IPS-18c (cell line): Measurements from ENCODE around the gene OR1E2.
"Not testable (repeated sequence)": the region's sequence is repeated elsewhere in the genome, so short reads cannot be mapped to it uniquely, and the experiment has no call there.

ENCODE experiments used
- H3K4me3 ChIP-seq: 2 replicates; pipeline ENCODE4 v1.7.0; 2013; ENCODE audit warnings: low read depth, mild to moderate bottlenecking, low read length, moderate library complexity; ENCODE audit not compliant: insufficient read depth
- H3K9me3 ChIP-seq: one replicate; pipeline ENCODE4 v1.6.1; 2013; ENCODE audit warnings: mild to moderate bottlenecking, low read length, moderate library complexity; ENCODE audit not compliant: control insufficient read depth, insufficient read depth

OR1E2 gene, protein sequence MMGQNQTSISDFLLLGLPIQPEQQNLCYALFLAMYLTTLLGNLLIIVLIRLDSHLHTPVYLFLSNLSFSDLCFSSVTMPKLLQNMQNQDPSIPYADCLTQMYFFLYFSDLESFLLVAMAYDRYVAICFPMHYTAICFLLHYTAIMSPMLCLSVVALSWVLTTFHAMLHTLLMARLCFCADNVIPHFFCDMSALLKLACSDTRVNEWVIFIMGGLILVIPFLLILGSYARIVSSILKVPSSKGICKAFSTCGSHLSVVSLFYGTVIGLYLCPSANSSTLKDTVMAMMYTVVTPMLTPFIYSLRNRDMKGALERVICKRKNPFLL

DNA sequence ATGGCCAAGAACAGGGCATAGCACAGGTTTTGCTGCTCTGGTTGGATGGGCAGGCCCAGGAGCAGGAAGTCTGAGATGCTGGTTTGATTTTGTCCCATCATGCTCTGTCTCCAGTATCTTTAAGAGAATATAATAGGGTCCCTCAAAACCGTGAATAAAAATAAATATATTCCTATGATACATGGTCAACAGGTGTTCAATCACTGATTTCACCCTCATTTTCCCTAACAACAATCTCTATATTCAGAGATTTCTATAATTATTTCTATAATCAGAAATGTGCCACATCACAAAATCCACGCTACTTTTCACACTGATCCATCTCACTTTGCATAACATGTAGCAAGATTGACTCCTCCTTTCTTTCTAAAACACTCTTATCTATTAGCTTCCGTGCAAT is at the start of gene OR1E2:
Gene OR1E2 (minus strand): TSS at position 101 of the 400 bp plus-strand sequence. CDS start 0 bp downstream, at position 101.
- Histone ChIP-seq H3K4me3 (no peak within 1 kb of the TSS), H3K9me3 (no peaks in the 10 kb centered on the region)

DNA sequence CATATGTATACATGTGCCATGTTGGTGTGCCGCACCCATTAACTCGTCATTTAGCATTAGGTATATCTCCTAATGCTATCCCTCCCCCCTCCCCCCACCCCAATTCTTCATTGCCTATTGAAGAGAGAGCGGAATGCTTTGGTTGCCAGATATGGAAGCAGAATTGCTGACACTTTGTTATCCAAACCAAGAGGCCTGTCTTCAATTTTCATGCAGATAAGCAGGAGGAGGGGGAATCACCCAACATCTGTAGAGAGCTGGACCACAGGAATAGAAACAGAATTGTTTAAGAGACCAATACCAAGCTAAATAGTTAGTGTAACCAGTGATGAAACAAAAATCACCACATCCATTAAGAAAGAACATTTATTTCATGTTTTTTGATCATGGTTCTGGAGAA is 49.2 kb upstream of the OR1E2 start:
- H3K4me3 ChIP-seq, result no peak overlapping the region
- H3K9me3 ChIP-seq, result no peaks in the 10 kb centered on the region

DNA sequence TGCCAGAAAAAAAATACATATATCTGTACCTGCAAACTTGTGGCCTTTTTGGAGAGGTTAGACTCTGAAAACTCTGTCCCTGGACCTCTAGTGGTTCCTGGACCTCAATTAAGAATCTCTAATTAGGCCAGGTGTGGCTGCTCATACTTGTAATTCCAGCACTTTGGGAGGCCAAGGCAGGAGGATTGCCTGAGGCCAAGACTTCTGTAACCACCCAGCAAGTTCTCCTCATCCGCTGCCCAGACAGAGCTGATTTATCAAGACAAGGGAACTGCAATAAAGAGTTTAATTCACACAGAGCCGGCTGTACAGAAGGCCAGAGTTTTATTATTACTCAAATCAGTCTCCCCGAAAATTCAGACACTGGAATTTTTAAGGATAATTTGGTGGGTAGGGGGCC is 46.3 kb upstream of the OR1E2 start:
- no peaks in the 10 kb centered on the region for H3K9me3 ChIP-seq
- no peak overlapping the region for H3K4me3 ChIP-seq

DNA sequence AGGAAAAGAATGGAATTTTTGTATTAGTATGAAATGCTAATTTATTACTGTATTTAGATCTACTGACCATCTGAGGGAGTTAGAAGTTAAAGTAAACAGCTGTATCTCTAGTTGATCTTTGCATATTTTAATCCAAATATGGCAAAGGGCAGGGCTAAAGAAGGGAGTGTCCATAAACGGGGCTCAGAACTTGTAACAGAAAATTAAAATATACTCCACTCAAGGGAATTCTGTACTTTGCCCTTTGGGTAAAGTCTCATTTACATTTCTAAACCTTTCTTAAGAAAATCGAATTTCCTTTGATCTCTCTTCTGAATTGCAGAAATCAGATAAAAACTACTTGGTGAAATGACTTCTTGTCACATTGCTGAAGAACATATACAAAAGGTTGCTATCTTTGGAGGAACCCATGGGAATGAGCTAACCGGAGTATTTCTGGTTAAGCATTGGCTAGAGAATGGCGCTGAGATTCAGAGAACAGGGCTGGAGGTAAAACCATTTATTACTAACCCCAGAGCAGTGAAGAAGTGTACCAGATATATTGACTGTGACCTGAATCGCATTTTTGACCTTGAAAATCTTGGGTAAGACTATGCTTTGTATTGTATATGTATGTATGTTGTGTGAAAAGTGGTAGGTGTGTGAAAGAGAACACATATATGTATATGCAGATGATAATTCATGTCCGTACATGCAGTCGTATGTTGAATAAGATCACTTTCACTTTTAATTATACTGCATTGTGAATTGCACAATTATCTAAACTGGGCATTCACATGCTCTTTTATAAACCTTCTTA is 42.4 kb upstream of the OR1E2 start, which contains the start of gene ASPA:
Gene ASPA (plus strand): TSS at position 186 of the 799 bp plus-strand sequence. CDS start 163 bp downstream, at position 349.
- Histone ChIP-seq H3K4me3 (no peak within 1 kb of the TSS), H3K9me3 (no peaks in the 10 kb centered on the region)

DNA sequence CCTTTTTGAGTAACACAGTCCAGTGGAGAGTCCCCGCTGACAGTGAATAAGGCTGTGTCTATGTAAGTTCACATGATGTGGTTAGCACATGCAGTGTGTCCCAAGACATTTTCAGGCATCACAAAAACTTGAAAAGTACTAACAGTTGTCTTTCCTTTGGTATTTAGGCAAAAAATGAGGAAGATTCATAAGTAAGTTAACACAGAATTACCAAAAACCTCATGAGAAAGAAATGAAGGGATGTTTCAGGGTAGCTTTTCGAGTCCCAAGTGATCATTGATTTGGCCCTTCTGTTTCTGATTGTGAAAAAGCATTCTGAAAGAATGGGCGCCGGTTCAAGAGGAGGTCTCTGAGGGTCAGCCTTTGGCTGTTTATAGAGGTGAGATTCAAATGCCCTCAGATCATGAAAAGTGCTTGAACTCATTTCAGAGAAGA is 41.6 kb upstream of the OR1E2 start:
- no peak overlapping the region for H3K4me3 ChIP-seq
- no peaks in the 10 kb centered on the region for H3K9me3 ChIP-seq

DNA sequence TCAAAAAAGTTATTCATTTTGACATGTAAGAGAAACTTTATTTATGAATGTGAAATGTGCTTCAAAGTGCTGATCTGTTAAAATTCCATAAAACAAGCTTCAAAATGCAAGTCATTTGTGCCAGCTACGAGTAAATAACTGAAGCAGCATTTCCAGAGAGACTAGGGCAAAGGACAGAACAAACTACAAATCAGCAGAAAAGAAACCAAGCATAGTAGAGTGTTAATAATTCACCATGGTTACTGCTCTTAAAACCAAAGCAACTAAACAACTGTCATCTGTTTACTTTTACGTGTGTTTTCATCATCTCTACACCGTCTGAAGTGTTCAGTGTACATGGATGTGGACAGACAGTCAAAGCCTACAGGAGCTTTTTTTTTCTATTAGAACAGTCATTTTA is 40.6 kb upstream of the OR1E2 start:
- H3K9me3 ChIP-seq, result no peaks in the 10 kb centered on the region
- no peak overlapping the region for H3K4me3 ChIP-seq

DNA sequence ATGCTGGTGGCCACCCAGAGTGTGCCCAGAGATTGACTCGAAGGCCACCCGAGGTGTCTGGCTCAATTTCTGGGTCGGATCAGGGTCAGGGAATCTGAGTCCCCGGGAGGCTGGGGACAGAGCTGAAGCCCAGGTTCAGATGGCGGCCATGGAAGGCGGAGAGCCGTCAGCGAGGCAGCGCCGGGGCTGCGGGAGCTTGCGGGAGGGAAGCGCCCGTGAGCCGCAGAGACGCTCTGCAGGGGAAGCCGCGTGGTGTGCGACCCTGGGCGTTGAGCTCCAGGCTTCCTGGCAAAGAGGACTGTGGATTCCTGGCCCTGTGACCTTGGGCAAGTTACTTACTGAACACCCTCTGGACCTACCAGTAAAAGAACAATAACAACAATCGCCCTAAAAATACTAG is 38.5 kb upstream of the OR1E2 start:
- no peaks in the 10 kb centered on the region for H3K9me3 ChIP-seq
- H3K4me3 ChIP-seq, result no peak overlapping the region

DNA sequence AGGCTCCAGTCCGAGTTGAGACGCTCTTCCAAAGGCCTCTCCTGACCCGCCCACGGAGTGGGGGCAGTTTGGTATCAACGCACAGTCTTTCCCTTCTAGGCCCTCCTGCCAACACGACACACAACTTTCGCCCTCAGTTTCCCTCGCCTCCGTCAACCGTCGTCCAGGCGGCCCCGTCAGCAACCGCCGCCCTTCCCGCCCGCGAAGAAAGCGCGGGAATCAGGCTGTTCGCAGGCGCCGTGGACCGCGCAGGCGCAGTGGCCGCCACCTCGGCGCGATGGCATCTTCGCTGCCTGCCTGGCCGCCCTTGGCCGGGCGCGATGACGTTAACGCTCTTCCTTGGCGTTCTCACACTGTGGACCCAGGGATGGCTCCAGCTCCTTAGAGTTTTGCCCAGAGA is 38.0 kb upstream of the OR1E2 start, which contains the start of gene SPATA22:
Gene SPATA22 (minus strand): TSS at position 221 of the 400 bp plus-strand sequence. CDS start 2,494 bp downstream, outside the sequence.
- H3K4me3 ChIP-seq, result no peak within 1 kb of the TSS
- no peaks in the 10 kb centered on the region for H3K9me3 ChIP-seq

DNA sequence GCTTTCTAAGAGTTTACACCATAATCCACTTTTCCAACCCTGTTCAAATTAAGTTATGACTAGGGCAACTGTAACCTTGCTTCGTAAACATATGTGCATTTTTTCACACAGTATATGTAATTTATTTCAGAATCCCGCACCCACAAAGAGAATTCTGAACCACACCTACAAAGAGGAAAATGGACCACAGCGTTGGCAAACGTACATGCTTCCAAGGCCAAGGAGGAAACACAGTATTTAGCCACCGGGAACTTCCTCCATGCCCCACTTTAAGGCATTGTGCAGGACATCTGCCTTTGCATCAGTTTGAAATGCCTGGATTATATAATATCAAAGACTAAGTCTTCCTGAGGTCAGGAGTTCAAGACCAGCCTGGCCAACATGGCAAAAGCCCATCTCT is 35.9 kb upstream of the OR1E2 start:
- Histone ChIP-seq H3K9me3 (no peaks in the 10 kb centered on the region), H3K4me3 (no peak overlapping the region)

DNA sequence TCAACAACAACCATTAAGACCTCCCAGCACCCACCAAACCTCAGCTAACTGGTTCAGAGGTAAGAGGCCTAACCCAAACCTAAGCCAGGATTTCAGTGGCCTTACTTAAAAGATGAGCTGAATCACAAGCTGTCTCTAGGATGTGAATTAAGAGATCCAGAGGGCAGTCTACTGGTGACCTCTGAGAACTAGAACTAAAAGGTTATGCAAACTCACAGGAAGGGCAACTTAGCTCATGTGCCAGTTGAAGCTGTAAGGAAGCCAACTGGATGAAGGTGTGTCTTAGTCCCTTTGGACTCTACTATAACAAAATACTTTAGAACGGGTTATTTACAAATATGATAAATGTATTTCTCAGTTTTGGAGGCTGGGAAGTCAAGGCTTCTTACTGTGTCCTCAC is 32.7 kb upstream of the OR1E2 start:
- H3K9me3 ChIP-seq, H3K4me3 ChIP-seq: not testable (repeated sequence)

DNA sequence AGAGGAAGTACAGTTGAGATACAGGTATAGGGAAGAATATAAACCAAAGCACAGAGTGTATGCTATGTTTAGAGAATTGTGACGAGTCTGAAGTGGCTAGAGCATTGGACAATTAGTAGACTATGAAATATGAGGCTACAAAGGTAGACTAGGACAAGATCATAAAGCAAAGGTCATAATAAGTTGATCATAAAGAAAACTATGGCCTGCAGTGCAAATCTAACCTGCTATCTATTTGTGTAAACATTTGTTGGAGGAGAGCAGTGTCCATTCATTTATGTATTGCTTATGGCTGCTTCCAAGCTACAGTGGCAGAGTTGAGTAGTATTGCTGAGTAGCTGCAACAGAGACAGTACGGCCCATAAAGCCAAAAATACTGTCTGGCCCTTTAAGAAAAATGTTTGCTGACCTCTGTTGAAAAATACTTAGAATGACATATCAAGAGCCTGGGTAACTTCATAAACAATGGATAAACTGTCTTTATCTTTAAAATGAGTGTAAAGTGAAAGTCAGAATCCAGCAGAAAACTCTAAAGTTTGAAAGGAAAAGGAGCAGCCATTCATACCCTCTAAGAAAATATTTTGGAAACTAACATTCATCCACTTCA is 14.5 kb upstream of the OR1E2 start:
- Histone ChIP-seq H3K4me3 (no peak overlapping the region), H3K9me3 (no peaks in the 10 kb centered on the region)

DNA sequence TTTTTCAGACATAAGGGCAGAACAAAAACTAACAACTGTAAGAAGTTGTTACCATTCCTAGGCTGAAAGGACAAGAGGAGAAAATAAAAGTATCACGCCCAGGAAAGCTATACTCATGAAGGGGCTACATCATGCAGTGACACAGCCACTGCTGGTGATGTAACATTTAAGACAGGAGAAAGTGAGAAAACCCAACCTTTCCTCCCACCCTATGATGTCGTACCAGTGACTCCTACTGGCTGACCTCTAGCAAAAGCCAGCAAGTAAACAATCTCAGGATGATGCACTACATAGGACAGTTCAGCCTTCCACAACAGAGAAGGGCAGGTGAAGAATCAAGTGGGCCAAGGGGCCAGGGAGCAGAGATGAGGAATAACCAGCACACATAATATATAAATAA is 14.0 kb upstream of the OR1E2 start:
- H3K9me3 ChIP-seq, result no peaks in the 10 kb centered on the region
- H3K4me3 ChIP-seq, result no peak overlapping the region

DNA sequence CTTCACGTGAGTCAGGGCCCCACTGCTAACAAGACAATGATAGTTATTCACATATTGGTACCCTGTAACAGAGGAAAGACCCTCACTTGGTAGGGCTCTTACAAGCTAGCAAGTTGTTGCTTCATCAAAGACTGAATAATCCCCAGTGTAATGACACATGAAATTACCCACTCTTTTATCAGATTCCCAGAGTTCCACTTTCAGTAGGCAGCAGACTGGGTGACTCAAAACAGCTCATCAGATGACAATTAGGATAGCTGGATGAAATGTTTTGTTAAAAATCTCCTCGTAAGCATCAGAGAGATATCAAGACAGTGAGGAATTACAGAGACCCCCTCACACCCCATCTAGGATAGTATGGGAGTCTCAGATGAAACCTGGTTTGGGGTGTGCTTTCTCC is 6.8 kb upstream of the OR1E2 start:
- H3K4me3 ChIP-seq, result no peak overlapping the region
- H3K9me3 ChIP-seq, result no peaks in the 10 kb centered on the region

DNA sequence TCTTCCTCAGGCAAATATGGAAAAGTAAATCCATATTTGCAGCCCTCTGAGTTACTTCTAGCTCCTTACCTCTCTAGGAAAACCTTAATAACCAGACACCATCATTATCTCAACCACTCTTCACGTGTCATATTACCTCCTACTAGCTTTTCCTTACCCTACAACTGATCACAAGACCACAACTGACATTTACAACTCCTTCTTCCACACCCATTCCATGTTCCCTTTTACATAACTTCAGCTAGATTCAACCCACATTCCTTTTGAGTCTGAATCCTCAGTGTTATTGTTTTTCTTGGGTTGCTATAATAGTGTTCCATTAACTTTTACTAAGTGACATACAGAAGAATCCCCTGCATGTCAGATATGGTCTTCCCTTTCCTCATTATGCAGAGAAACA is 4.7 kb upstream of the OR1E2 start:
- Histone ChIP-seq H3K4me3 (no peak overlapping the region), H3K9me3 (no peaks in the 10 kb centered on the region)

DNA sequence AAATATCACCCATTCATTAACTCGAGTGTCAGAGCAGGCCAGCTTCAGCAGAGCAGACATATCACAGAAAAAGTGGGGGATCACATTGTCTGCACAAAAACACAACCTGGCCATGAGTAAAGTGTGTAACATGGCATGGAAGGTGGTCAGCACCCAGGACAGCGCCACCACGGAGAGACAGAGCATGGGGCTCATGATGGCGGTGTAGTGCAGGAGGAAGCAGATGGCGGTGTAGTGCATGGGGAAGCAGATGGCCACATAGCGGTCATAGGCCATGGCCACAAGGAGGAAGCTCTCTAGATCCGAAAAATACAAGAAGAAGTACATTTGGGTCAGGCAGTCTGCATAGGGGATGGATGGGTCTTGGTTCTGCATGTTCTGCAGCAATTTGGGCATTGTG is 426 bp downstream of the OR1E2 start:
- H3K9me3 ChIP-seq, H3K4me3 ChIP-seq: not testable (repeated sequence)

DNA sequence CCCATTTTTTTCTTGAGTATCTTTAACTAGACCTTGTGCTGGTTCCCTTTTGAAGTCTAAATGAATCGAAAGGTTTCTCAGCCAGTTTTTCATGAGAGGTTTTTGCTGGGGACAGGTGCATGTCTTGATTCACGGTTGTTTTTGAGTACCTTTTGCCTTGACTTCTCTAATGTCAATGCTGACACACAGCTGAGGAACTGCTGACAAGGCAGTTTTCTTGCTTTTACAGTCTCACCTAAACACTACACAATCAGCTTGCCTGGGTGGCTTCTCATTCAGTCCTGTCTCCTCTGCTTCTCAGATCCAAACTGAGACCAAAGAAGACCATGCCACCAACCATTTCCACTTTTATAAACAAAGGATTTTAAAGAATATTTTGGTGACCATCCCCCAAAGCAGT is 15.4 kb downstream of the OR1E2 start:
- Histone ChIP-seq H3K9me3 (no peaks in the 10 kb centered on the region), H3K4me3 (no peak overlapping the region)

DNA sequence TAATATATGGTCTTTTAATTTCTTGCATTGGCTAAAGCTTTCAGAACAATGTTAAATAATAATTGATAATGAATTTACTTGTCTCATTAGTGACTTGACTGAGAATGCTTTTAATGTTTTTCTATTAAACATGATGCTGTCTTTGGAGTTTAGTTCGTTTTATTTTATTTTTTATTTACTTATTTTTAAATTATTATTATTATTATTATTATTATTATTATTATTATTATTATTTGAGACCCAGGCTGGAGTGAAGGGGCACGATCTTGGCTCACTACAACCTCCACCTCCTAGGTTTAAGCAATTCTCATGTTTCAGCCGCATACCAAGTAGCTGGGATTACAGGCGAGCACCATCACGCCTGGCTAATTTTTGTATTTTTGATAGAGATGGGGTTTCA is 18.0 kb downstream of the OR1E2 start:
- H3K4me3 ChIP-seq, result no peak overlapping the region
- no peaks in the 10 kb centered on the region for H3K9me3 ChIP-seq

DNA sequence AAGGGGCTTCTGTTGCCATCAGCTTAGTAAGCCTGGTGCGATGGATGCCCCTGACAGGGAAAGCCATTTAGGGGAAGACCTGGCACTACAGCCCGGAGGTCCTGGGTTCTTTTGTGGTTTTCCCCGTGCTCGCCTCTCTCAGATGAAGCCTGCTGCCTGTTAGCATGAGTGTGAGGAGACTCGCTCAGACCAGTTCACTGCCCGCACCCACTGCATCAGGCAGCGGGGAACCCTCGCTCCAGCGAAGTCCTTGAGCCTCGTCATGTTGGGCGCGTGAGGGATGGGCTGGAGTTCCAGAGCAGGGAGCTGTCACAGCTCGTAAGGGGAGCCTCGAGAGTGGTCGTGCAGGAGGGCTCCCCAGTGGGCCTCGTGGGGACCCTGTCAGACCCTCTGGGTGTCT is 21.4 kb downstream of the OR1E2 start:
- not testable (repeated sequence) for H3K4me3 ChIP-seq, H3K9me3 ChIP-seq
